OCI-LY7 (cell line): ENCODE measurements around the gene TUBB3.

Source experiments
- EZH2phosphoT487 ChIP-seq: fragments of 200-600 bp; sonication (generic); IDR thresholded peaks from 2 replicates; pipeline ENCODE4 v1.6.1; 2018; ENCODE audit warnings: low read depth, borderline replicate concordance, mild to moderate bottlenecking, mixed run types, antibody characterized with exemption, low read length, moderate library complexity, mixed read lengths
- TF ChIP-seq, protein P1 (sequence below): fragments of 200-600 bp; sonication (generic); conservative IDR thresholded peaks from 2 replicates; pipeline ENCODE4 v1.5.1; 2014; ENCODE audit warnings: mild to moderate bottlenecking, antibody characterized with exemption, low read length, moderate library complexity, mixed read lengths

DNA sequence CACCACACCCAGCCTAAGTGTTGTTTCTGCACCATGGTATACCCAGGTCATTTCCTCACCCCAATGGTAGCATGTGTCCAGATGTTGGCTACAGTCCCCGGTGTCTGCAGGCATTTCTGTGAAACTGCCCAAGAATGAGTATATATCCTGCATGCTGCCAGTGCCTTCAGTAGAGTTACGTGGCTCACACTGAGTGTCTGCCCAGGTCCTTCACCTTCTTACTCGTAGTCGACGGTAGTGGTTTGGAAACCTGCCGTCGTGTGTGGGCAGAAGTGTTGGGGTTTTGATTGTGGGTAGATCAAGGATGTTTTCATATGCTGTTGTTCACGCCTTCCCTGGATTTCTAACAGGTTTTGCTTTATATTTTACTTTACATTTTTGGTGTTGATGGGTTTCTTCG is 32.9 kb upstream of the TUBB3 start:
- TF ChIP-seq, protein P1, sequence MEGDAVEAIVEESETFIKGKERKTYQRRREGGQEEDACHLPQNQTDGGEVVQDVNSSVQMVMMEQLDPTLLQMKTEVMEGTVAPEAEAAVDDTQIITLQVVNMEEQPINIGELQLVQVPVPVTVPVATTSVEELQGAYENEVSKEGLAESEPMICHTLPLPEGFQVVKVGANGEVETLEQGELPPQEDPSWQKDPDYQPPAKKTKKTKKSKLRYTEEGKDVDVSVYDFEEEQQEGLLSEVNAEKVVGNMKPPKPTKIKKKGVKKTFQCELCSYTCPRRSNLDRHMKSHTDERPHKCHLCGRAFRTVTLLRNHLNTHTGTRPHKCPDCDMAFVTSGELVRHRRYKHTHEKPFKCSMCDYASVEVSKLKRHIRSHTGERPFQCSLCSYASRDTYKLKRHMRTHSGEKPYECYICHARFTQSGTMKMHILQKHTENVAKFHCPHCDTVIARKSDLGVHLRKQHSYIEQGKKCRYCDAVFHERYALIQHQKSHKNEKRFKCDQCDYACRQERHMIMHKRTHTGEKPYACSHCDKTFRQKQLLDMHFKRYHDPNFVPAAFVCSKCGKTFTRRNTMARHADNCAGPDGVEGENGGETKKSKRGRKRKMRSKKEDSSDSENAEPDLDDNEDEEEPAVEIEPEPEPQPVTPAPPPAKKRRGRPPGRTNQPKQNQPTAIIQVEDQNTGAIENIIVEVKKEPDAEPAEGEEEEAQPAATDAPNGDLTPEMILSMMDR: no peak
- TF ChIP-seq EZH2phosphoT487: no peak
